ENCODE results near the gene FBLN1.

GRCh38 chr22:45526768-45527360 is 24.2 kb downstream of the FBLN1 start:
- TF ChIP-seq CTCF (IDR thresholded peaks at IDR 0.05; ENCODE audit: low read depth, low read length) = no peak
- TF ChIP-seq EZH2phosphoT487 (IDR thresholded peaks at IDR 0.05; ENCODE audit: low read depth) = no peak
